AG04449 (cell line): ENCODE measurements around the gene FLG2.
A peak's percentile ranks its signal among the peaks of the same experiment; 100 is the strongest.

Experiments used
- CTCF ChIA-PET: fragments of 350-600 bp; formaldehyde crosslinking; extraction: SDS; loops from one replicate; lab custom pipeline; 2021; ENCODE audit warnings: antibody characterized with exemption; lab: Yijun Ruan, JAX
- POLR2A ChIA-PET: fragments of 400-600, 350-600 bp; formaldehyde crosslinking; extraction: SDS; loops from one replicate; lab custom pipeline; 2020; ENCODE audit warnings: antibody characterized with exemption, inconsistent platforms; lab: Yijun Ruan, JAX
- DNase-seq: peaks from one replicate; pipeline ENCODE4 v3.0.0-alpha.2; 2010; ENCODE audit warnings: low read depth, low spot score
- H3K4me3 ChIP-seq: 2 replicates; pipeline ENCODE4 v1.5.1; 2011; ENCODE audit warnings: low read depth, mild to moderate bottlenecking, control low read depth, low read length
- TF ChIP-seq, protein P1 (sequence below): IDR thresholded peaks from one replicate; pipeline ENCODE4 v1.5.1; 2011; ENCODE audit warnings: mild to moderate bottlenecking, moderate library complexity, low read length, control low read depth, inconsistent platforms; ENCODE audit not compliant: insufficient read depth; ENCODE audit errors: missing control alignments

The FLG2 gene

DNA sequence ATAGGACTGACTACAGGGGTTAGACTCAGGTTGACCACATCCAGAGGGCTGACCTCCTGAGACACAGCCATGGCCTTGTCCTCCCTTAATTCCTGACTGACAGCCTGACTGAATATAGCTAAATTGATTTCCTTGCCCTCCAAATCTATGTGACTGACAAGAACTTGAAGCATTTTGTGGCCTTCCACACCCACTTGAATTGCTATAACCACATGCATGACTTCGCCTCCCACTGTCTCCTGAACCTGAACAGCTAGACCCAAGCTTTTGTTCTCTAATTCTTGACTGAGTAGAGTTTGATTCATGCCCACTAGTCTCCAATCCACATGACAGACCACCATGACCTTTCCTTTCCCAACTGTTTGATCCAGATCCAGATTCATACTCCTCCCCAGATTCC is 3.1 kb downstream of the FLG2 start:
- POLR2A ChIA-PET = no interaction called here
- DNase-seq = no peak
- H3K4me3 ChIP-seq = no peak overlapping the region
- CTCF ChIA-PET = interaction anchor here (1.3 kb wide), 1 partner anchor 9 kb away, joined by 5 read pairs; no protein-coding TSS in a partner anchor
- TF ChIP-seq, protein P1, sequence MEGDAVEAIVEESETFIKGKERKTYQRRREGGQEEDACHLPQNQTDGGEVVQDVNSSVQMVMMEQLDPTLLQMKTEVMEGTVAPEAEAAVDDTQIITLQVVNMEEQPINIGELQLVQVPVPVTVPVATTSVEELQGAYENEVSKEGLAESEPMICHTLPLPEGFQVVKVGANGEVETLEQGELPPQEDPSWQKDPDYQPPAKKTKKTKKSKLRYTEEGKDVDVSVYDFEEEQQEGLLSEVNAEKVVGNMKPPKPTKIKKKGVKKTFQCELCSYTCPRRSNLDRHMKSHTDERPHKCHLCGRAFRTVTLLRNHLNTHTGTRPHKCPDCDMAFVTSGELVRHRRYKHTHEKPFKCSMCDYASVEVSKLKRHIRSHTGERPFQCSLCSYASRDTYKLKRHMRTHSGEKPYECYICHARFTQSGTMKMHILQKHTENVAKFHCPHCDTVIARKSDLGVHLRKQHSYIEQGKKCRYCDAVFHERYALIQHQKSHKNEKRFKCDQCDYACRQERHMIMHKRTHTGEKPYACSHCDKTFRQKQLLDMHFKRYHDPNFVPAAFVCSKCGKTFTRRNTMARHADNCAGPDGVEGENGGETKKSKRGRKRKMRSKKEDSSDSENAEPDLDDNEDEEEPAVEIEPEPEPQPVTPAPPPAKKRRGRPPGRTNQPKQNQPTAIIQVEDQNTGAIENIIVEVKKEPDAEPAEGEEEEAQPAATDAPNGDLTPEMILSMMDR = no peak

DNA sequence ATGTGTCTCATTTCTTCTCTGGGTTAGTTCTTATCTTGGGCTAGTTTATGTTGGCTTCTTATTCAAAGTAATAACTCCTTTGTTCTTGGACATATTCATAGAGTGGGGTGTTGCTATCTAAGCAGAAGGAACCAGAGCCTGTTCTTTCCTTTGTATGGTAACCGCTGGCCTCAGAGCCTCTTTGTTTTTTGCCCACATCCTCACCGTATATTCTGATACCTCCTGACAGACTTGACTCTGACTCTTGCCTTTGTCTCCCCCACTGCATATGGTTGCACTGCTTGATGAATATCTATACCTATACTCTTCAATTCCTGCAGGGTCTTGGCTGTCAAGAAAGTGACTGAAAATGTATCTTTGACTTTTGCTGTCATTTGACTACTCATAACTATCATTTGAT is 10.2 kb downstream of the FLG2 start:
- ChIA-PET POLR2A (no interaction called here), CTCF (no interaction called here)
- TF ChIP-seq, protein P1 = no peak

DNA sequence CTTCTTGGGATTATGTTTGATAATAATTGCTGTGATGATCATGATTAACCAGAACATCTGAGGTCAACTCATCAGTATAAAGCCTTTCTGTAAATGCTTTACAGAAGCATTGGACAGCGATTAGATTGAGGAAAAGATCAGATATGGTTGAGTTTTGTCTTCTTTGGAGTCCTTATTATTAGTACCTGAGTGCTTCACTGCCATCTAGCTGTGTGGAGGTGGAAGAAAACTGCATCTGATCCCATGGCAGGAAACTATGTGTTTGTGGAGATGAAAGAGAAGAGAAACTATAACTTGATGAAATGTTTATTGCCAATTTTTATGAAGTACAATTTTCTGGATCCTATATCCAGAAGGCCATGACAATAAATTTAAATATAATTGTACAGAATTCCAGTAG is 11.4 kb downstream of the FLG2 start:
- CTCF ChIA-PET = interaction anchor here (0.7 to 2.5 kb wide), 11 partner anchors 8 to 298 kb away, joined by 3 to 17 read pairs (median 5); no protein-coding TSS in a partner anchor
- no peak overlapping the region for H3K4me3 ChIP-seq
- TF ChIP-seq, protein P1 = no peak
- POLR2A ChIA-PET = no interaction called here
- DNase-seq = no peak

More for the DNA sequence above, 10.2 kb downstream of the FLG2 start:
- DNase-seq = no peak
- no peak overlapping the region for H3K4me3 ChIP-seq

DNA sequence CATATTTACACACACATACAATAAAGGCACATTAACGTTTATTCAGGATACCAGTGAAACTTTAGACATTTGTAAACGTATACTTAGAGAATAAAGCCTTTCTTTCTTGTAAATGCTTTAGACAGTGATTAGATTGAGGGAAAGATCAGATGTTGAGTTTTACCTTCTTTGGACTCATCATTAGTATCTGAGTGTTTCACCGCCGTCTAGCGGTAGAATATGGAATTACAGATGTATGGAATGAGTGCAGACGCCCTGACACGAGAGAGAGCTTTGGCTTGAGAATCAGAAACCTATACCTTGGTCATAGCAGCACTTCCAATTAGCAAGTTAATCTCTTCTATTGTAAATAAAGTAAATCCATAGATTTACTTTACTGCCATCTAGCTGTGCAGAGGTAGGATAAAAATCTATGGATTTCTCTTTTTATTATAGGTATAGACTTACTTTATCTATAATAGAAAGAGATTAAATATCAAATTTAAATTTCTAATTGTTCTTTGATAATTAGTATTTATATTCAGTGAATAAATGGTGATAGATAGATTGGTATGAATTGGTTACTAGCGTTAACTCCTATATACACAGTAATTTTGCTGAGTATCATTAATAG is 12.6 kb downstream of the FLG2 start:
- POLR2A ChIA-PET = no interaction called here
- H3K4me3 ChIP-seq = no peak overlapping the region
- TF ChIP-seq, protein P1 = peak; percentile 66
- CTCF ChIA-PET = interaction anchor here (0.8 to 2.5 kb wide), 18 partner anchors 8 to 298 kb away, joined by 3 to 17 read pairs (median 5); no protein-coding TSS in a partner anchor
- no peak for DNase-seq

DNA sequence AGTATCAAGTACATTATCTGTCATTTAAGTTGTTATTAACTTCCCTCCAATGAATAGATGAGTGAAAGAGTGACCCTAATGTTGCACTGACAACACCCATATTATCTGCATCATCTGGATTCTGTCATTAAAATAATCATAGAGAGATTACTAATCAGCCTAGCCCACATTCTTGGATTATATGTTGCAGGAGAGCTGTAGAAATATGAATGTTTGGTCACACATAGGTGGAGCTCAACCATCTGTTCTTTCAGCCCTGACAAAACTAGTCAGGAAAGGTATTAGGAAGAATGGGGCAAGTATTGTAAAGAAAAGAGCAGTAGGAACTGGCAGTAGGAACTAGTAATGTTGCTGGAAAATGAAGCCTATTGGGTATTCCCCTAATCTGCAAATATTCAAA is 15.4 kb downstream of the FLG2 start:
- CTCF ChIA-PET = no interaction called here
- POLR2A ChIA-PET = no interaction called here

DNA sequence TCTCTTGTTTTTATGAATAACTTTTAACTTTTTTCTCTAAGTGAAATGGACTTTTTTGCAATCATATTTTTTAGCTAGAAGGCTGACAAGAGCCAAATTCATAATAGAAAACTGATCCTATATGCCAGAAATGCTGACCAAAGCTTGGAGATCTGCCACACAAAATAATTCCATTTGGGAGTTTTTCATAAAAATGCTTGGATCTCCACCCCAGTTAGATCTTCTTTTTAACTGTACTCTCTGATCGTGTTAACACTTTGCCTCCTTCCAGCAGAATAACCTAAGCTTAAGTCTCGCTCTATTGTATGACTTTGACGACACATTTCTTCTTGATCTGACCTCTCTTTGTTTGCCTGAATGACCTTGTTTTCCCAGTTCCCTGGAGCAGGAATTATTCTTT is 16.8 kb downstream of the FLG2 start:
- CTCF ChIA-PET = interaction anchor here (1.1 to 1.7 kb wide), 2 partner anchors 116 to 290 kb away, joined by 3 read pairs; no protein-coding TSS in a partner anchor
- no peak overlapping the region for H3K4me3 ChIP-seq
- TF ChIP-seq, protein P1 = no peak
- no peak for DNase-seq
- POLR2A ChIA-PET = no interaction called here

More for the DNA sequence above, 15.4 kb downstream of the FLG2 start:
- H3K4me3 ChIP-seq = no peak overlapping the region
- DNase-seq = no peak
- TF ChIP-seq, protein P1 = no peak
